SJSA1 (cell line): ENCODE measurements around the gene VAC14. TPM values are rescaled to one million over a fixed set of nuclear protein-coding genes. Genes with fewer than 3 reads are reported as not detected.

Source experiments
- DNase-seq, 2 experiments: peaks; one replicate each; pipeline ENCODE4 v3.0.0-alpha.2; 2015 to 2020; ENCODE audit warnings: low spot score in 2 of 2, low read depth in 1 of 2
- H3K27ac ChIP-seq: fragments of 250-450 bp; sonication (Bioruptor Pico); 2 replicates; pipeline ENCODE4 v1.5.1; 2020; ENCODE audit warnings: mild to moderate bottlenecking, moderate library complexity
- H3K27me3 ChIP-seq: fragments of 250-450 bp; sonication (Bioruptor Pico); replicated peaks from 2 replicates; pipeline ENCODE4 v1.5.1; 2020; ENCODE audit warnings: mild to moderate bottlenecking, moderate library complexity
- H3K36me3 ChIP-seq: fragments of 250-450 bp; sonication (Bioruptor Pico); 2 replicates; pipeline ENCODE4 v1.5.1; 2020; ENCODE audit warnings: mild to moderate bottlenecking
- H3K4me1 ChIP-seq: fragments of 250-450 bp; sonication (Bioruptor Pico); replicated peaks from 2 replicates; pipeline ENCODE4 v1.6.1; 2021; ENCODE audit warnings: mild to moderate bottlenecking
- H3K4me3 ChIP-seq: fragments of 250-450 bp; sonication (Bioruptor Pico); 2 replicates; pipeline ENCODE4 v1.5.1; 2020; ENCODE audit warnings: mild to moderate bottlenecking
- H3K9me3 ChIP-seq: fragments of 250-450 bp; sonication (Bioruptor Pico); replicated peaks from 2 replicates; pipeline ENCODE4 v1.5.1; 2020; ENCODE audit warnings: mild to moderate bottlenecking
- total RNA-seq: library from RNA; depleted of rRNA; stranded (reverse); fragments of >200 nt; shearing (Covaris generic); gene quantifications from 2 replicates; pipeline ENCODE4 v1.2.3, GENCODE V29; 2014

VAC14 gene
- total RNA-seq, 1 experiment from 2014 or later = 46.7 TPM

DNA sequence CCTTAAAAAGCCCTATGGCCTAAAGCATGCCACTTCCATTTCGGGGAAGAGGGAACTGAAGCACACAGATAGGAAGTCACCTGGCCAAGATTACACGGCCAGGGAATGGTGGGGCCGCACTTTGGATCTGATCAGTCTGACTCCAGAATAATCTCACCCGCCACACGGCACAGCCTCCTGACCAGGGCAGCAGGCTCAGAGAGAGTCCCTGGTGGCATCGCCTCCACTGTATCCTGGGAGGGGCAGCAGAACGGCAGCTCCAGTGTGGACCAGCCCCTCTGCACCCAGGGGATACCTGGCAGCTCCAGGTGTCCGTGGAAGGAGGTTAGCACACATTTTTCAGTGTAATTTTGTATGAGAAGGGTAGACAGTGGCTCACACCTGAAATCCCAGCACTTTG, 35.5 kb downstream of the VAC14 start:
- no peaks in the 10 kb centered on the region for H3K9me3 ChIP-seq
- peaks cover 12% of the 10 kb centered on the region for H3K36me3 ChIP-seq
- no peak for DNase-seq
- no peak overlapping the region for H3K4me3 ChIP-seq
- H3K27ac ChIP-seq = no peak overlapping the region
- peaks cover 21% of the 10 kb centered on the region for H3K4me1 ChIP-seq
- no peaks in the 10 kb centered on the region for H3K27me3 ChIP-seq

DNA sequence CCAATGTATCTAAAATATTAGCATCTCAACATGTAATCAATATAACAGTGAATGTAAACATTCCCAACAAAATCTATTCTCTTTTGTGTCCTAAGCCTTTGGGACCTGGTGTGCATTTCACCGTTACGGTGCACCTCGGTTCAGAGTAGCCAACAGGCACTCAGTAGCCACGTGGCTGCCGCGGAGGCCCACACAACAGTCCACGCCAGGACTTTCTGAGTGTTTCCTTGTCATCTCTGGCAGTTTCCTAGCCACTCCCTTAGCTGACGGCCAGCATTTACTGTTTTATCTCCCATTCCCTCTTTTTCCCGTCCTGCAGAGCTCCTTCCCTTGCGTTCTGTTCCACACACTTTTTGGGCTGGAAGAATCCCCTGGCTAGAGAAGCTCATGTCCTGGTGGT, 36.3 kb downstream of the VAC14 start:
- Histone ChIP-seq H3K4me1 (peaks cover 30% of the 10 kb centered on the region), H3K27me3 (no peaks in the 10 kb centered on the region), H3K36me3 (peaks cover 16% of the 10 kb centered on the region; the same call in 1 of the 2 replicates), H3K9me3 (no peaks in the 10 kb centered on the region), H3K27ac (no peak overlapping the region), H3K4me3 (no peak overlapping the region)
- DNase-seq = no peak

DNA sequence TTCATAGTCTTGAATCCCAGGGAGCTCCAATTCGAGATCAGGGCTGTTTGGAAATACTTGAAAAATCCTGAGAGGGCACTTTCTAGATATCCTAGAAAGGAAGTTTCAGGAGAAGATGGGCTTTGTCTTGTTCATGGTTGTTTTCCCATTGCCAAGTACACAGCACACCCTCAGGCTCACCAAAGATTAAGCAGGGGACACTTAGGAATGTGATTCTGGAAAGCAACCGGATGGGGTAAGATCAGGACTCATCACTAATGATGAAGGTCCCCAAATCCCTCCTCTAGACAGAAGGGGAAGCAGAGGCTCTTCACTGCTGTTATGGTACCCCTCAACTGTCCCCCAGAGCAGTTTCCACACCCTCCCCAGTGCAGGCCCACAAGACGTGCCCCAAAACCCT, 40.7 kb downstream of the VAC14 start:
- Histone ChIP-seq H3K4me3 (no peak overlapping the region), H3K27me3 (no peaks in the 10 kb centered on the region), H3K36me3 (peaks cover 36% of the 10 kb centered on the region), H3K9me3 (no peaks in the 10 kb centered on the region), H3K27ac (no peak overlapping the region), H3K4me1 (peaks cover 22% of the 10 kb centered on the region)
- no peak for DNase-seq

DNA sequence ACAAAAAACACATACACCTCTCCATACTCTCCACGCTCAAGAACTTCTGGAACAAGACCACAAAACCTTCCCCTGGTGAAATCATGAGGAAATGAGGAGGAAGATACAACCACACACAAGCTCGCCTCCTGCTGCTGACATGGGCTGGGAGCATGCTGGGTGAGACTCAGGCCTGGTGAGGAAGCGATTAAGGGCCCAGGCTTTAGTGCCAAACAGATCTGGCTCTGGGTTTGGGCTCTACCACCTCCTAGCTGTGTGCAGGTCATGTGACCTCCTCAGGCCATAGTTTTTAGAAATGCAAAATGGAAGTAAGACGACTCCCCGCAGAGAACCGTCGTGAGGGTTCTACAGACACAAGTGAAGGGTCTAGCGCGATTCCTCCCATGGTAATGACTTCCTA, 41.3 kb downstream of the VAC14 start:
- peaks cover 22% of the 10 kb centered on the region for H3K4me1 ChIP-seq
- H3K36me3 ChIP-seq = peaks cover 36% of the 10 kb centered on the region
- H3K4me3 ChIP-seq = no peak overlapping the region
- H3K9me3 ChIP-seq = no peaks in the 10 kb centered on the region
- no peaks in the 10 kb centered on the region for H3K27me3 ChIP-seq
- no peak overlapping the region for H3K27ac ChIP-seq
- DNase-seq = no peak

DNA sequence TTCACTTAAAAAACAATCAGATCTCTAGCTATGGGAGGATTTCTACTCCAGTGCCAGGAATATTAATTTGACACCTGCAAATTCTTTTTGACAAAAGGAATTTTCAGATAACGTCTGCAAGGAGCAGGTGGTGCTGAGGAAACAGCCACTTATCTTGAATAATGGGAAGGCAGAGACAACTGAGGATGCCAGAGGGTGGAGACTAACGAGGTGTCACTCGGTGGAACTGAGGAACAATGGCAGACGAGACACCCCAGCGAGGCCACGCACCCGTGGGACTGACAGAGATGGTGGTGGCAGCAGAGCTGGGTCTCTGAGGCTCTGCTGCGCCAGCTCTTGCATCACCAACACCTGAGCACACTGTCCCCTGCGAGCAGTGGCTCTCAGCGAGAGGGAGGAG, 42.2 kb downstream of the VAC14 start:
- Histone ChIP-seq H3K36me3 (peaks cover 38% of the 10 kb centered on the region), H3K27ac (no peak overlapping the region), H3K4me3 (no peak overlapping the region), H3K9me3 (no peaks in the 10 kb centered on the region), H3K27me3 (no peaks in the 10 kb centered on the region), H3K4me1 (peaks cover 22% of the 10 kb centered on the region)
- no peak for DNase-seq

DNA sequence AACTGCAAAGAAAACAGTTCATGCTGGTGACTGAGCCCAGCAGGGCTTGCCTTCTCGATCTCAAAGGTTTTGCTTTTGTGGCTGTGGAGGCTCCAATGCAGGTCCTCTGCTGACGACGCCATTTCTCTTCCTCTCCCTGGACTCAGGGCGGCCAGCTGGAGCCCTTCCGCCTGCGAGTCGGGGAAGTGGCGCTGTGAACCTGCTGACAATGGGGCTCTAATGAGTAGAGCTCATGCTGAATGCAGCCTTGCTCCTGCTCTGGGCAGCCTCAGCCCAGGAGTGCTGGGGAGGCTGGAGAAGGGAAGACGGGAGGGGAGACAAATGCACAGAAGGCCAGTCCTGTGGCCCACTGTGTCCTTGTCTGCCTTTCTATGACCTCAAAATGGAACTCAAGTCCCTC, 43.8 kb downstream of the VAC14 start:
- no peak overlapping the region for H3K27ac ChIP-seq
- H3K4me1 ChIP-seq = peaks cover 22% of the 10 kb centered on the region
- H3K36me3 ChIP-seq = peaks cover 32% of the 10 kb centered on the region
- no peak overlapping the region for H3K4me3 ChIP-seq
- H3K27me3 ChIP-seq = no peaks in the 10 kb centered on the region
- DNase-seq = no peak
- H3K9me3 ChIP-seq = no peaks in the 10 kb centered on the region

DNA sequence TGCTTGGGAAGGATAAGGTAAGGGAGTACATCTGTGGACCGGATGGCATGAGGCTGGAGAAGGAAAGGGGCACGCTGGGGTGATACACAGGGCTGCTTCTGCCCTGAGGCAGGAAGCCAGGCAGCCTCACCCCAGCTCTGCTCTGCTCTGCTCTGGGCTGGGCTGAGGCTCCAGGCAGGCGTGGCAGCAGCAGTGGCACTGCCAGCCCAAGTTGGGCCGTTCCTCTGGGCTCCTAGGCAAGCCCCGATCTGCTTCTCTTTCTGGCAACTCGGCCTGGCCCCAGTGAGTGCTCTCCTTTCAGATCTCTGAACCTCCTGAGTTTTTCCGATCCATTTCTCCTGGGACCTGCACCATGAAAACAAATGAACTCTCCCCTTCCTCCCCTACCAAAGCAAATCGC, 44.9 kb downstream of the VAC14 start:
- no peaks in the 10 kb centered on the region for H3K27me3 ChIP-seq
- no peaks in the 10 kb centered on the region for H3K9me3 ChIP-seq
- peaks cover 22% of the 10 kb centered on the region for H3K4me1 ChIP-seq
- no peak overlapping the region for H3K4me3 ChIP-seq
- no peak overlapping the region for H3K27ac ChIP-seq
- no peak for DNase-seq
- peaks cover 30% of the 10 kb centered on the region for H3K36me3 ChIP-seq

DNA sequence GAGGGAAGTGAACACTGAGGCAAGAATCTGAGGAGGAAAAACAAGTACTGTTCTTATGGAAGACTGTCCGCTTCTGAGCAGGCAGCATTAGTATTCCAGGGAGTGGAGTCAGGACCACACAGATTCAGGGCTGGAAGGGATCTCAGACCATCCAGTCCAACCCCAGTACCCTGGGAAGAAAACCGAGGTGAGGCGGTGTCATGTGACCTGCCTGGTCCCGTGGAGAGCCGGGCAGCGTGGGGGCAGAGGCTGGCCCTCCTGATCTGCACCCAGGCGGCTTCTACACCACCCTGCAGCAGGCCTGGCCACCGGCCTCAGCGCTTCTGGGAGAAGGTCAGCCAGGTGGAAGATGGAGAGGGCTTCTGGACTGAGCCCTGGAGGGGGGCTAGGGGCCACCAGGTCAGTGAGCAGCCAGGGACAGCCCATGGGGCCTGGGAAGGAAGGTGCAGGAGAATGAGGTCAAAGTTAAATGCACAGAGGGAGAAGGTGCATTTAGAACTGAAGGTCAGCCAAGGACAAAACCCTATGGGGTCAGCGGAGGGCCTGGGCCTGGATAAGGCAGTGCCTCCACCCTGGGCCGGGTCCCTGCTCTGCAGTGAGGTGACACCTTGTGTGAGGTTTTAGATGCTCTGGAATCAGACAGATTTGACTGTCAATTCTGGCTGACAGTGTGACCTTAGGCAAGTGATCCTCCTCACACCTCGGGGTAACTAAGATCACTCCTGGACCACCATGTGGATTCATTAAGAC, 45.9 kb downstream of the VAC14 start:
- no peak for DNase-seq
- Histone ChIP-seq H3K27ac (no peak overlapping the region), H3K27me3 (no peaks in the 10 kb centered on the region), H3K36me3 (peaks cover 33% of the 10 kb centered on the region), H3K9me3 (no peaks in the 10 kb centered on the region), H3K4me1 (peaks cover 19% of the 10 kb centered on the region), H3K4me3 (no peak overlapping the region)

DNA sequence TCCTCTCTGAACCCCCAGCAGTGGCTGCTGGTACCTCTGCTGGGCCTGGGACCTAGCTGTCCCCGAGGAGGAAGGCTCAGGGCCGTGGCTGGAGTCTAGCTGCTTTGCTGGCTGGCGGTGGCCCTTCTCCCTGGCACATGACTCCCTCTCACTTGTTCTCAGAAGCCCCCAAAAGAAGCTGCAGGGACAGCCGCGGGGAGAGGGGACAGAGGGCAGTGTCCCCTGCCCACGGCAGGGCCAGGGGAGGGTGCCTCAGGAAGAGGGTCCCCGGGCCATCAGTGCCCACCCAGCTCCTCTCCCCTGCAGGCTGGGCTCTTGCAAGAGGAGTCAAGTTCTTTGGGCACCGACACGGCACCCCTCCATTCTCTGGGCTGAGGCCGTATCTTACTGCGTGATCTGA, 46.6 kb downstream of the VAC14 start:
- no peaks in the 10 kb centered on the region for H3K9me3 ChIP-seq
- no peak overlapping the region for H3K27ac ChIP-seq
- peaks cover 30% of the 10 kb centered on the region for H3K36me3 ChIP-seq
- no peak overlapping the region for H3K4me3 ChIP-seq
- H3K4me1 ChIP-seq = peaks cover 15% of the 10 kb centered on the region
- H3K27me3 ChIP-seq = no peaks in the 10 kb centered on the region
- no peak for DNase-seq

DNA sequence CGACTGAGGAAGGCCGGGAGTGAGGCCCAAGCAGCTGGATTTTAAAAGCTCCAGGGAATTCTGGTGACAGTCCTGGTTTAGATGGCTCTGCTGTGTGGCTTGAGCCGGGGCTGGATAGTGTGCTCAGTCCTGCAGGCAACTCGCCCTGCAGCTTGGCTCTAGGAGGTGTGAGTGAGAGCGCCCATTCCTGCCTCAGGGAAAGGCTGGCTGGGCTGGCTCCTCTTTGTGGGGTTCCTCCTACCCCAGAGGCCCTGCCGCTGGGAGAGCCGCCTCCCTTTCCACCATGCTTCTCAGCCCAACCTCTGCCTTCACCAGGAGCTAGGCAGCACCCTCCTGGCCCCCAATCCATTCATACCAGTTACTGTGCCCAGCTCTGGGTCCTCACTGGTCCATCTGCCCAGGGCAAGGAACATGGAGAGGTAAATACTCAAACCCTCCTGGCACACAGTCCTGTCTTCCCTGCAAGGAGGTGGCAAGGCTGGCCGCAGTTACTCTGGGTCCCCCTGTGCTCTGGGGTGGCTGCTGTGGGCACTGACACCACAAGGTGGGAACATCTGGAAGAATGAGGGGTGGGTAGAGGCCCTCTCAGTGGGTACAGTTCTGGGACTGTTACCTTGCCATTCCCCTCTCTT, 47.1 kb downstream of the VAC14 start:
- peaks cover 24% of the 10 kb centered on the region for H3K36me3 ChIP-seq
- H3K4me1 ChIP-seq = peaks cover 15% of the 10 kb centered on the region
- H3K4me3 ChIP-seq = no peak overlapping the region
- no peaks in the 10 kb centered on the region for H3K9me3 ChIP-seq
- no peak overlapping the region for H3K27ac ChIP-seq
- no peaks in the 10 kb centered on the region for H3K27me3 ChIP-seq
- no peak for DNase-seq

DNA sequence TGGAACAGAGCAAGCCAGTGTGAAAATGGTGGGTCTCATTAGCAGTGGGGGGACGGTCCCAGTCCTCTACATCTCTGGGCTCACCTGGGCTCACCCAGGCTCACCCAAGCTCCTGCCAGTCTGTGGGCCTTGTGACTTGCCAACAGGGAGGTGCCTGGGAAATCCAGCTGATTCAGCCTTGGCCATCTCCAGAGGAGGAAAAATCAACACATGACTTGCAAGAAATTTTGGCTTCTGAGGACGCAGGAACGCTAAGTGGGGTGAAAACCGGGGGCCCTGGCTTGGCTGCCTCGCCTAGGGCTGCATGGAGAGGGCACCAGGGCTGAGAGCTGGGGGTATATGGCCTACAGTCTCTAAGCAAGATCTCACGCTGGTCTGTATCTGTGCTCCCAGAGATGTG, 47.7 kb downstream of the VAC14 start:
- no peak overlapping the region for H3K27ac ChIP-seq
- no peak overlapping the region for H3K4me3 ChIP-seq
- peaks cover 18% of the 10 kb centered on the region for H3K4me1 ChIP-seq
- no peak for DNase-seq
- H3K36me3 ChIP-seq = peaks cover 24% of the 10 kb centered on the region
- no peaks in the 10 kb centered on the region for H3K27me3 ChIP-seq
- H3K9me3 ChIP-seq = no peaks in the 10 kb centered on the region

DNA sequence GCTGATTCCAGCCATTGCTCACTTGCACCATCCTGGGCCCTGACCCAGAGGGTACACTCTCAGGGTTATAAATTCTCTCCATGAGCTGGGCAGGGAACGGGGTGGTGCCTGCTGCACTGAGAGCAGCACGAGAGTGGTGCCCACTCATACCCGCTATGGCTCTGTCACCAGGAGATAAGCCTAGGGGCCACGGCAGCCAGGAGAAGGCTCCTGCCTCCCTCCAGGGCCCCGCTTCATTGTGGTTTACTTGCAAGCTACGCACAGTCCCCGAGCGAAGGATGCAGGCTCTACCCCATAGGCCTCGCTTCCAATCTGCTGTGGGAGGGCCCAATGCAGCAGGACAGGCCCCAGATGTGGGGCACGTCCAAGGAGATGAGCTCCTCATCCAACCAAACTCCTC, 48.5 kb downstream of the VAC14 start:
- no peak overlapping the region for H3K27ac ChIP-seq
- H3K9me3 ChIP-seq = no peaks in the 10 kb centered on the region
- peaks cover 29% of the 10 kb centered on the region for H3K36me3 ChIP-seq
- H3K4me1 ChIP-seq = peaks cover 26% of the 10 kb centered on the region
- no peak overlapping the region for H3K4me3 ChIP-seq
- H3K27me3 ChIP-seq = no peaks in the 10 kb centered on the region
- no peak for DNase-seq

DNA sequence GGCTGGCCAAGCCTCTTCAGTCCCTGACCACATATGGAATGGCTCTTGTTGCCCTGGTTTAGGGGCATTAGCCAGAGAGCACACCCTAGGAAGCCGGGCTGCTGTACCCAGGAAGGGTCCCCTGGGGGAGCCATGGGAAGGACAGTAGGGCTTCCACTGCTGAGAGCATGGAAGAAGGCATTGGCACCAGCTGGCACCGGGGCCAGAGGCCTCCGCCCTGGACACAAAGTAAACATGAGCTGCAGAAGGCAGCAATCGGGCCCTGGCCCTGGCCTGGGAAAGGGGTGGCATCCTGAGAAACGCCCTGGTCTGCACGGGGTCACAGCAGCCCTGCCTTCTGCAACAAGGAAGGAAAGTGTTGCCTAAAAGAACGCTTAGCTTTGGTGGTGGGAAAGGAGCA, 49.4 kb downstream of the VAC14 start:
- Histone ChIP-seq H3K9me3 (no peaks in the 10 kb centered on the region), H3K4me1 (peaks cover 34% of the 10 kb centered on the region), H3K27ac (no peak overlapping the region; the same call in 1 of the 2 replicates), H3K4me3 (no peak overlapping the region), H3K36me3 (peaks cover 21% of the 10 kb centered on the region; the same call in 1 of the 2 replicates), H3K27me3 (no peaks in the 10 kb centered on the region)
- no peak for DNase-seq

DNA sequence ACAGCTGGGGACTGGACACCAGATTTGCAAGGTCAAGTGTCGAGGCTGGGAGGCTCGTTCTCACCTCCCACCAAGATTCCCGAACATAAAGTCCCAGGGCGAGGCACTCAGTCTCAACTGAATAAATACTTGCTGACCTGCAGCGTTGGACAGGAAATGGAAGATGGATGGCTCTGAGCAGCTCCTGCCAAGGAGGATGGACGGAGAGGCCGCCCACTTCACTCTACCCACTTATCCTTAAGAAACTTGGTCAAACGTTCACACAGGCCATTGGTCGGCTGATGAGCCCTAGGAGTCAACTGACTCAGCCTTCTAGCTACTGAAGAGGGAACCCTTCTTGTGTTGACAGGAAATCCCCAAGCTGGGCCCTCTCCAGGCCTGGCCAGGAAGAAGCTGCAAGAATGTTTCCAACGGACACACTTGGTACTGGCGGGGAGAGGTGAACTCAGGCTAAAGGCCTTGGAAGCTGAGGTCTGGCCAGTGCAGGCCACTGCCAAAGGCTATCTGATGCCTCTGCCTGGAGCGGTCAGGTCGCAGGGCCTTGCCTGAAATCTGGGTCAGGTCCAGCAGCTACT, 50.0 kb downstream of the VAC14 start:
- Histone ChIP-seq H3K36me3 (peaks cover 19% of the 10 kb centered on the region), H3K27ac (no peak overlapping the region; the same call in 1 of the 2 replicates), H3K27me3 (no peaks in the 10 kb centered on the region), H3K4me1 (peaks cover 40% of the 10 kb centered on the region), H3K9me3 (no peaks in the 10 kb centered on the region), H3K4me3 (no peak overlapping the region)
- peak in 1 of 2 experiments; percentile 25 for DNase-seq
